OCI-LY3 (cell line): Measurements from ENCODE around the gene PDE1A.

Source experiments
- EZH2phosphoT487 ChIP-seq: fragments of 200-600 bp; shearing (Covaris generic); IDR thresholded peaks from 2 replicates; pipeline ENCODE4 v1.6.1; 2018; ENCODE audit warnings: antibody characterized with exemption, mixed run types, low read depth
- TF ChIP-seq, protein P1 (sequence below): fragments of 200-600, 300-600 bp; sonication (generic); IDR thresholded peaks from 2 replicates; pipeline ENCODE4 v1.5.1; 2014; ENCODE audit warnings: antibody characterized with exemption, low read length, low read depth

DNA sequence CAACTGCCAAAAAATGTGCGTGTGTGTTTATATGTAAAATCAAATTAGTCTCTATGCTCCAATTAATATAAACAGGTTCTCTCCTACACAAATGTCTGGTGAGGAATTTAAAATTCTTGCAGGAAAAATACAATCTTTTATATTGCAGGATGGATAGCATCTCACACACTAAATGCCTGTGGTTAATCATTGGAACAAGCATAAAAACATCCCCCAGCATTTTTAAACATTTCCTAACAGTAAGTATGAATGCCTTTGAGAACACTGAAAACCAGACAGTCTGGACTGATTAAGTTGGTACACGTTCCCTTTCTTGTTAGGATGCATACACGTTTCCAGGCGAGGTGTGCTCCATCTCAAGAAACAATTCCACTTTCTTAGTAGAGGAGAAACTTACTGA is 29.9 kb upstream of the PDE1A start:
- TF ChIP-seq, protein P1, sequence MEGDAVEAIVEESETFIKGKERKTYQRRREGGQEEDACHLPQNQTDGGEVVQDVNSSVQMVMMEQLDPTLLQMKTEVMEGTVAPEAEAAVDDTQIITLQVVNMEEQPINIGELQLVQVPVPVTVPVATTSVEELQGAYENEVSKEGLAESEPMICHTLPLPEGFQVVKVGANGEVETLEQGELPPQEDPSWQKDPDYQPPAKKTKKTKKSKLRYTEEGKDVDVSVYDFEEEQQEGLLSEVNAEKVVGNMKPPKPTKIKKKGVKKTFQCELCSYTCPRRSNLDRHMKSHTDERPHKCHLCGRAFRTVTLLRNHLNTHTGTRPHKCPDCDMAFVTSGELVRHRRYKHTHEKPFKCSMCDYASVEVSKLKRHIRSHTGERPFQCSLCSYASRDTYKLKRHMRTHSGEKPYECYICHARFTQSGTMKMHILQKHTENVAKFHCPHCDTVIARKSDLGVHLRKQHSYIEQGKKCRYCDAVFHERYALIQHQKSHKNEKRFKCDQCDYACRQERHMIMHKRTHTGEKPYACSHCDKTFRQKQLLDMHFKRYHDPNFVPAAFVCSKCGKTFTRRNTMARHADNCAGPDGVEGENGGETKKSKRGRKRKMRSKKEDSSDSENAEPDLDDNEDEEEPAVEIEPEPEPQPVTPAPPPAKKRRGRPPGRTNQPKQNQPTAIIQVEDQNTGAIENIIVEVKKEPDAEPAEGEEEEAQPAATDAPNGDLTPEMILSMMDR: no peak
- TF ChIP-seq EZH2phosphoT487: no peak
